Chondrocyte (in vitro differentiated cells): ENCODE data around the gene ARSJ. TPM values are rescaled to one million over a fixed set of nuclear protein-coding genes. Genes with fewer than 3 reads are reported as not detected.

Experiments used
- DNase-seq: peaks from one replicate; pipeline ENCODE4 v3.0.0; 2021; ENCODE audit warnings: mixed read lengths, low spot score
- H3K27ac Mint-ChIP-seq: one replicate; pipeline ENCODE4 v1.8.0; 2021; ENCODE audit warnings: mild to moderate bottlenecking, moderate library complexity, mixed read lengths; ENCODE audit not compliant: unreplicated experiment
- H3K27me3 Mint-ChIP-seq: 2 replicates; pipeline ENCODE4 v1.8.0; 2021; ENCODE audit warnings: low read depth, mixed read lengths
- H3K36me3 Mint-ChIP-seq: 2 replicates; pipeline ENCODE4 v1.8.0; 2021; ENCODE audit warnings: low read depth, mixed read lengths
- H3K4me1 Mint-ChIP-seq: 2 replicates; pipeline ENCODE4 v1.8.0; 2021; ENCODE audit warnings: low read depth, mild to moderate bottlenecking, mixed read lengths
- H3K4me3 Mint-ChIP-seq: one replicate; pipeline ENCODE4 v1.8.0; 2021; ENCODE audit warnings: mild to moderate bottlenecking, moderate library complexity, mixed read lengths; ENCODE audit not compliant: unreplicated experiment
- H3K9me3 Mint-ChIP-seq: 2 replicates; pipeline ENCODE4 v1.8.0; 2021; ENCODE audit warnings: low read depth, mixed read lengths
- CTCF ChIP-seq: fragments of 200-600 bp; sonication (generic); IDR thresholded peaks from 2 replicates; pipeline ENCODE4 v1.5.0; 2021; ENCODE audit warnings: antibody characterized with exemption, mild to moderate bottlenecking, moderate library complexity
- total RNA-seq: library from RNA; stranded (reverse); gene quantifications from 3 replicates; pipeline ENCODE4 v1.2.1, GENCODE V29; 2021

Gene ARSJ
- total RNA-seq, 1 donor from 2014 or later: 80.9 TPM

- H3K9me3 Mint-ChIP-seq: peaks cover under 1% of the 10 kb centered on the region
- DNase-seq: no peak
- H3K4me3 Mint-ChIP-seq: no peak overlapping the region
- peaks cover 87% of the 10 kb centered on the region for H3K4me1 Mint-ChIP-seq
- TF ChIP-seq CTCF: no peak
- no peaks in the 10 kb centered on the region for H3K27me3 Mint-ChIP-seq
- peaks cover 6% of the 10 kb centered on the region for H3K36me3 Mint-ChIP-seq
- H3K27ac Mint-ChIP-seq: peak overlapping the region; percentile 92
These were observed 21.5 kb downstream of the ARSJ start for GRCh38 chr4:113957956-113958355.

GRCh38 chr4:113955948-113956347 lies 23.5 kb downstream of the ARSJ start:
- no peaks in the 10 kb centered on the region for H3K27me3 Mint-ChIP-seq
- no peaks in the 10 kb centered on the region for H3K9me3 Mint-ChIP-seq
- H3K27ac Mint-ChIP-seq: peak overlapping the region; percentile 36
- H3K4me1 Mint-ChIP-seq: peaks cover 87% of the 10 kb centered on the region
- peaks cover 7% of the 10 kb centered on the region for H3K36me3 Mint-ChIP-seq
- no peak for TF ChIP-seq CTCF
- no peak overlapping the region for H3K4me3 Mint-ChIP-seq
- DNase-seq: no peak

GRCh38 chr4:113955411-113955810 lies 24.0 kb downstream of the ARSJ start:
- no peak overlapping the region for H3K4me3 Mint-ChIP-seq
- no peaks in the 10 kb centered on the region for H3K27me3 Mint-ChIP-seq
- TF ChIP-seq CTCF: no peak
- H3K36me3 Mint-ChIP-seq: peaks cover 7% of the 10 kb centered on the region
- no peak for DNase-seq
- H3K9me3 Mint-ChIP-seq: no peaks in the 10 kb centered on the region
- H3K4me1 Mint-ChIP-seq: peaks cover 87% of the 10 kb centered on the region
- no peak overlapping the region for H3K27ac Mint-ChIP-seq

GRCh38 chr4:113953888-113954287 lies 25.6 kb downstream of the ARSJ start:
- H3K4me3 Mint-ChIP-seq: no peak overlapping the region
- peaks cover 7% of the 10 kb centered on the region for H3K36me3 Mint-ChIP-seq
- no peaks in the 10 kb centered on the region for H3K9me3 Mint-ChIP-seq
- no peak for DNase-seq
- no peaks in the 10 kb centered on the region for H3K27me3 Mint-ChIP-seq
- peaks cover 82% of the 10 kb centered on the region for H3K4me1 Mint-ChIP-seq
- no peak overlapping the region for H3K27ac Mint-ChIP-seq
- no peak for TF ChIP-seq CTCF

- H3K9me3 Mint-ChIP-seq: no peaks in the 10 kb centered on the region
- no peak for DNase-seq
- no peaks in the 10 kb centered on the region for H3K27me3 Mint-ChIP-seq
- peaks cover 9% of the 10 kb centered on the region for H3K36me3 Mint-ChIP-seq
- H3K4me3 Mint-ChIP-seq: no peak overlapping the region
- H3K4me1 Mint-ChIP-seq: peaks cover 75% of the 10 kb centered on the region
- H3K27ac Mint-ChIP-seq: peak overlapping the region; percentile 55
- TF ChIP-seq CTCF: peak; percentile 87
These were observed 26.9 kb downstream of the ARSJ start for GRCh38 chr4:113952452-113953029.
